Upper lobe of right lung (tissue), 1 donor: ENCODE measurements around the gene TACR1. TPM values are rescaled to one million over a fixed set of nuclear protein-coding genes. Genes with fewer than 3 reads are reported as not detected.

Source experiments
- ATAC-seq: fragments of 200-7000 bp; cut with Tn5 transposase; one replicate; pipeline ENCODE4 v1.9.1; 2020; ENCODE audit warnings: mild to moderate bottlenecking, moderate library complexity
- DNase-seq: peaks from one replicate; pipeline ENCODE4 v3.0.0-alpha.2; 2020
- H3K27ac ChIP-seq: fragments of 200-600 bp; one replicate; pipeline ENCODE4 v1.8.0; 2022
- H3K27me3 ChIP-seq: fragments of 200-600 bp; one replicate; pipeline ENCODE4 v1.8.0; 2022; ENCODE audit warnings: mild to moderate bottlenecking
- H3K36me3 ChIP-seq: fragments of 200-600 bp; one replicate; pipeline ENCODE4 v1.8.0; 2022
- H3K4me1 ChIP-seq: fragments of 200-600 bp; one replicate; pipeline ENCODE4 v1.8.0; 2022
- H3K4me3 ChIP-seq: fragments of 200-600 bp; one replicate; pipeline ENCODE4 v1.8.0; 2022; ENCODE audit warnings: mild to moderate bottlenecking
- H3K9me3 ChIP-seq: fragments of 200-600 bp; one replicate; pipeline ENCODE4 v1.8.0; 2022
- intact Hi-C: fragments of 100-400 bp; cut with DNase I; formaldehyde crosslinking; loops from one replicate; pipeline ENCODE4 v1.11.0; 2022
- total RNA-seq: library from RNA; stranded (reverse); fragmentation: NEBNext Ultra II Directional; extraction: Animal tissue kit (Norgen Biotek cat#: 25700); gene quantifications from one replicate; pipeline ENCODE4 v1.2.1, GENCODE V29; 2021
- TF ChIP-seq, protein P1 (sequence below): fragments of 200-600 bp; IDR thresholded peaks from one replicate; pipeline ENCODE4 v1.8.0; 2022; ENCODE audit warnings: antibody characterized with exemption
- donor health status: DM: no; HTN: yes; CAD: no; lungs with severe emphysema.

TACR1 gene
- total RNA-seq, 1 donor from 2014 or later = 1.4 TPM

- Histone ChIP-seq H3K9me3 (no peaks in the 10 kb centered on the region), H3K4me1 (no peaks in the 10 kb centered on the region), H3K27me3 (no peaks in the 10 kb centered on the region), H3K4me3 (no peak overlapping the region), H3K36me3 (no peaks in the 10 kb centered on the region), H3K27ac (no peak overlapping the region)
- DNase-seq (no peak), ATAC-seq (no peak)
- TF ChIP-seq, protein P1, sequence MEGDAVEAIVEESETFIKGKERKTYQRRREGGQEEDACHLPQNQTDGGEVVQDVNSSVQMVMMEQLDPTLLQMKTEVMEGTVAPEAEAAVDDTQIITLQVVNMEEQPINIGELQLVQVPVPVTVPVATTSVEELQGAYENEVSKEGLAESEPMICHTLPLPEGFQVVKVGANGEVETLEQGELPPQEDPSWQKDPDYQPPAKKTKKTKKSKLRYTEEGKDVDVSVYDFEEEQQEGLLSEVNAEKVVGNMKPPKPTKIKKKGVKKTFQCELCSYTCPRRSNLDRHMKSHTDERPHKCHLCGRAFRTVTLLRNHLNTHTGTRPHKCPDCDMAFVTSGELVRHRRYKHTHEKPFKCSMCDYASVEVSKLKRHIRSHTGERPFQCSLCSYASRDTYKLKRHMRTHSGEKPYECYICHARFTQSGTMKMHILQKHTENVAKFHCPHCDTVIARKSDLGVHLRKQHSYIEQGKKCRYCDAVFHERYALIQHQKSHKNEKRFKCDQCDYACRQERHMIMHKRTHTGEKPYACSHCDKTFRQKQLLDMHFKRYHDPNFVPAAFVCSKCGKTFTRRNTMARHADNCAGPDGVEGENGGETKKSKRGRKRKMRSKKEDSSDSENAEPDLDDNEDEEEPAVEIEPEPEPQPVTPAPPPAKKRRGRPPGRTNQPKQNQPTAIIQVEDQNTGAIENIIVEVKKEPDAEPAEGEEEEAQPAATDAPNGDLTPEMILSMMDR = no peak
- intact Hi-C loops = no loop called here
These were observed 31.1 kb downstream of the TACR1 start for GRCh38 chr2:75168186-75168585.

- no peak overlapping the region for H3K4me3 ChIP-seq
- no peaks in the 10 kb centered on the region for H3K9me3 ChIP-seq
- ATAC-seq (no peak), DNase-seq (no peak)
- H3K27me3 ChIP-seq = no peaks in the 10 kb centered on the region
- H3K4me1 ChIP-seq = no peaks in the 10 kb centered on the region
- no peaks in the 10 kb centered on the region for H3K36me3 ChIP-seq
- H3K27ac ChIP-seq = no peak overlapping the region
- TF ChIP-seq, protein P1 = no peak
- intact Hi-C loops = no loop called here
These were observed 32.8 kb downstream of the TACR1 start for GRCh38 chr2:75166491-75166890.

GRCh38 chr2:75162897-75163296 is 36.4 kb downstream of the TACR1 start:
- intact Hi-C loops = no loop called here
- Histone ChIP-seq H3K36me3 (no peaks in the 10 kb centered on the region), H3K9me3 (no peaks in the 10 kb centered on the region), H3K27me3 (no peaks in the 10 kb centered on the region), H3K4me3 (no peak overlapping the region), H3K27ac (no peak overlapping the region), H3K4me1 (no peaks in the 10 kb centered on the region)
- no peak for DNase-seq
- ATAC-seq = peak; percentile 58
- TF ChIP-seq, protein P1 = no peak

- TF ChIP-seq, protein P1 = no peak
- H3K27me3 ChIP-seq = no peaks in the 10 kb centered on the region
- intact Hi-C loops = no loop called here
- no peaks in the 10 kb centered on the region for H3K4me1 ChIP-seq
- no peak for ATAC-seq
- no peaks in the 10 kb centered on the region for H3K36me3 ChIP-seq
- DNase-seq = no peak
- H3K9me3 ChIP-seq = no peaks in the 10 kb centered on the region
- no peak overlapping the region for H3K27ac ChIP-seq
- no peak overlapping the region for H3K4me3 ChIP-seq
These were observed 37.1 kb downstream of the TACR1 start for GRCh38 chr2:75162259-75162658.

GRCh38 chr2:75157435-75157834 is 41.9 kb downstream of the TACR1 start:
- H3K9me3 ChIP-seq = no peaks in the 10 kb centered on the region
- intact Hi-C loops = no loop called here
- no peak overlapping the region for H3K4me3 ChIP-seq
- ATAC-seq (no peak), DNase-seq (no peak)
- H3K27ac ChIP-seq = no peak overlapping the region
- H3K27me3 ChIP-seq = no peaks in the 10 kb centered on the region
- peaks cover 15% of the 10 kb centered on the region for H3K4me1 ChIP-seq
- TF ChIP-seq, protein P1 = peak; percentile 18
- H3K36me3 ChIP-seq = no peaks in the 10 kb centered on the region

- DNase-seq = no peak
- intact Hi-C loops = no loop called here
- Histone ChIP-seq H3K27ac (no peak overlapping the region), H3K36me3 (no peaks in the 10 kb centered on the region), H3K9me3 (no peaks in the 10 kb centered on the region), H3K4me3 (no peak overlapping the region), H3K4me1 (peaks cover 15% of the 10 kb centered on the region), H3K27me3 (no peaks in the 10 kb centered on the region)
- TF ChIP-seq, protein P1 = no peak
- no peak for ATAC-seq
These were observed 44.2 kb downstream of the TACR1 start for GRCh38 chr2:75155115-75155514.
